Smooth muscle cell (in vitro differentiated cells): ENCODE data around the gene EMP1. TPM values are rescaled to one million over a fixed set of nuclear protein-coding genes. Genes with fewer than 3 reads are reported as not detected.
A peak's percentile ranks its signal among the peaks of the same experiment; 100 is the strongest.

Experiments
- DNase-seq: peaks from one replicate; lab custom pipeline; 2025; ENCODE audit not compliant: unreplicated experiment; lab: John Stamatoyannopoulos, UW
- H2AFZ ChIP-seq: fragments of 200-600 bp; sonication (generic); 2 replicates; pipeline ENCODE4 v1.6.0; 2016; ENCODE audit warnings: antibody characterized with exemption, low read depth, mild to moderate bottlenecking
- H3F3A ChIP-seq: fragments of 200-600 bp; sonication (generic); 2 replicates; pipeline ENCODE4 v1.6.0; 2017; ENCODE audit warnings: antibody characterized with exemption, low read depth
- H3K27ac ChIP-seq: fragments of 200-600 bp; sonication (generic); 2 replicates; pipeline ENCODE4 v1.5.1; 2016; ENCODE audit warnings: low read depth, mild to moderate bottlenecking
- H3K27me3 ChIP-seq: fragments of 200-600 bp; sonication (generic); 2 replicates; pipeline ENCODE4 v1.6.1; 2016; ENCODE audit warnings: low read depth, mild to moderate bottlenecking
- H3K36me3 ChIP-seq: fragments of 200-600 bp; sonication (generic); 2 replicates; pipeline ENCODE4 v1.5.1; 2016; ENCODE audit warnings: low read depth
- H3K4me1 ChIP-seq: fragments of 200-600 bp; sonication (generic); 2 replicates; pipeline ENCODE4 v1.5.1; 2016; ENCODE audit warnings: low read depth
- H3K4me2 ChIP-seq: fragments of 200-600 bp; sonication (generic); 2 replicates; pipeline ENCODE4 v1.6.0; 2016; ENCODE audit warnings: mild to moderate bottlenecking
- H3K4me3 ChIP-seq: fragments of 200-600 bp; sonication (generic); 2 replicates; pipeline ENCODE4 v1.5.1; 2016; ENCODE audit warnings: mild to moderate bottlenecking
- H3K79me2 ChIP-seq: fragments of 200-600 bp; sonication (generic); 2 replicates; pipeline ENCODE4 v1.6.0; 2016; ENCODE audit warnings: low read depth, mild to moderate bottlenecking
- H3K9ac ChIP-seq: fragments of 200-600 bp; sonication (generic); 2 replicates; pipeline ENCODE4 v1.6.0; 2016; ENCODE audit warnings: low read depth
- H3K9me3 ChIP-seq: fragments of 200-600 bp; sonication (generic); replicated peaks from 2 replicates; pipeline ENCODE4 v1.5.1; 2016; ENCODE audit warnings: low read depth
- H4K20me1 ChIP-seq: fragments of 200-600 bp; sonication (generic); 2 replicates; pipeline ENCODE4 v1.6.0; 2016; ENCODE audit warnings: low read depth
- WGBS: methylation state at CpG from one replicate; pipeline ENCODE4 v1.1.7; 2016; ENCODE audit warnings: low lambda C conversion rate; 5-methylcytosine and 5-hydroxymethylcytosine counted together
- polyA plus RNA-seq: library from polyadenylated mRNA; unstranded; fragments of >200 nt; fragmentation: Nextera tagmentation; extraction: Ambion mirVana; gene quantifications from 2 replicates; pipeline ENCODE4 v1.2.1, GENCODE V29; 2016
- total RNA-seq: library from RNA; depleted of rRNA; stranded (reverse); fragments of >200 nt; gene quantifications from 2 replicates; pipeline ENCODE4 v1.2.3, GENCODE V29; 2014
- TF ChIP-seq, protein P1 (sequence below): fragments of 200-600 bp; sonication (generic); IDR thresholded peaks from 2 replicates; pipeline ENCODE4 v1.5.1; 2017; ENCODE audit warnings: borderline replicate concordance, mild to moderate bottlenecking, antibody characterized with exemption; ENCODE audit not compliant: insufficient read depth, poor library complexity, severe bottlenecking

Gene EMP1, protein sequence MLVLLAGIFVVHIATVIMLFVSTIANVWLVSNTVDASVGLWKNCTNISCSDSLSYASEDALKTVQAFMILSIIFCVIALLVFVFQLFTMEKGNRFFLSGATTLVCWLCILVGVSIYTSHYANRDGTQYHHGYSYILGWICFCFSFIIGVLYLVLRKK
- total RNA-seq (52.0 and 53.0 TPM in 2 replicates), polyA plus RNA-seq (13.2 and 34.8 TPM in 2 replicates)

DNA sequence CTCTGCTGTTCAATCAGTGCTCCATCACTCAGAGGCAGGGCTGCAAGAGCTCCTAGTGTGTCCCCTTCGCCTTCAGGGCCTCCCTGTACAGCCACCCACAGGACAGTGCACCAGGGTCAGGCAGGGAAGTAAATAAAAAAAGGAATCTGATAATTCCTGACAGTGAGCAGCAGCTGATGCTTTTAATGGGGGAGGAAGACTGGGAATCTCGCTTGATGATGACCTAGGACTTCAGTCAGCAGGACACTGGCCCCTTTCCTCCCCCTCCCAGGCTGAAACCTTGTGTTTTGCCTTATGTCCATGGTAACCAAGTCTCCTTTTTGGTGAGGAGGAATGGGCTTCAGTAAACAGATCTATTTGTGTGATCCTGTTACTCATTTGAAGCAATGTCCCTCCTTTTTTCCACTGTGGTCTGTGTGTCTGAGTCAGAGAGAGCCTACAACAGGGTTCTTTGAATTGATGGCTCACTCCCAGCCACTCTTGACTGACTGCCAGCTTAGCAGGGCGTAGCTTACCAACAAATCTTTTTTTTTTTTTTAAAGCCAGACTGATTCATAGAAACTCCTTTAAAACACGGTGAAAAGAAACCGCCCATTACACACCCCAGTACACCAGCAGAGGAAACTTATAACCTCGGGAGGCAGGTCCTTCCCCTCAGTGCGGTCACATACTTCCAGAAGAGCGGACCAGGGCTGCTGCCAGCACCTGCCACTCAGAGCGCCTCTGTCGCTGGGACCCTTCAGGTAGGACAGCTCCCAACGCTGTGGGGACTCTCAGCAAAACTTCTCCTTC is at the start of gene EMP1:
TSS of gene EMP1 (plus strand) at position 597 of the 792 bp plus-strand sequence. CDS start 14,785 bp downstream, outside the sequence.
- Histone ChIP-seq H2AFZ (peak within 1 kb of the TSS; percentile 11), H4K20me1 (no peaks in the 10 kb centered on the region), H3K9ac (peak within 1 kb of the TSS; percentile 92), H3K9me3 (no peaks in the 10 kb centered on the region), H3F3A (peaks cover 19% of the 10 kb centered on the region), H3K36me3 (no peaks in the 10 kb centered on the region), H3K4me1 (peaks cover 34% of the 10 kb centered on the region), H3K27ac (peak within 1 kb of the TSS; percentile 98), H3K79me2 (peaks cover 6% of the 10 kb centered on the region), H3K4me2 (peak within 1 kb of the TSS; percentile 81), H3K4me3 (peak within 1 kb of the TSS; percentile 47), H3K27me3 (no peaks in the 10 kb centered on the region)
- TF ChIP-seq, protein P1, sequence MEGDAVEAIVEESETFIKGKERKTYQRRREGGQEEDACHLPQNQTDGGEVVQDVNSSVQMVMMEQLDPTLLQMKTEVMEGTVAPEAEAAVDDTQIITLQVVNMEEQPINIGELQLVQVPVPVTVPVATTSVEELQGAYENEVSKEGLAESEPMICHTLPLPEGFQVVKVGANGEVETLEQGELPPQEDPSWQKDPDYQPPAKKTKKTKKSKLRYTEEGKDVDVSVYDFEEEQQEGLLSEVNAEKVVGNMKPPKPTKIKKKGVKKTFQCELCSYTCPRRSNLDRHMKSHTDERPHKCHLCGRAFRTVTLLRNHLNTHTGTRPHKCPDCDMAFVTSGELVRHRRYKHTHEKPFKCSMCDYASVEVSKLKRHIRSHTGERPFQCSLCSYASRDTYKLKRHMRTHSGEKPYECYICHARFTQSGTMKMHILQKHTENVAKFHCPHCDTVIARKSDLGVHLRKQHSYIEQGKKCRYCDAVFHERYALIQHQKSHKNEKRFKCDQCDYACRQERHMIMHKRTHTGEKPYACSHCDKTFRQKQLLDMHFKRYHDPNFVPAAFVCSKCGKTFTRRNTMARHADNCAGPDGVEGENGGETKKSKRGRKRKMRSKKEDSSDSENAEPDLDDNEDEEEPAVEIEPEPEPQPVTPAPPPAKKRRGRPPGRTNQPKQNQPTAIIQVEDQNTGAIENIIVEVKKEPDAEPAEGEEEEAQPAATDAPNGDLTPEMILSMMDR: no peak
- 25% methylated on average over 11 of the region's 11 CpGs for WGBS
- DNase-seq: peak; percentile 56

DNA sequence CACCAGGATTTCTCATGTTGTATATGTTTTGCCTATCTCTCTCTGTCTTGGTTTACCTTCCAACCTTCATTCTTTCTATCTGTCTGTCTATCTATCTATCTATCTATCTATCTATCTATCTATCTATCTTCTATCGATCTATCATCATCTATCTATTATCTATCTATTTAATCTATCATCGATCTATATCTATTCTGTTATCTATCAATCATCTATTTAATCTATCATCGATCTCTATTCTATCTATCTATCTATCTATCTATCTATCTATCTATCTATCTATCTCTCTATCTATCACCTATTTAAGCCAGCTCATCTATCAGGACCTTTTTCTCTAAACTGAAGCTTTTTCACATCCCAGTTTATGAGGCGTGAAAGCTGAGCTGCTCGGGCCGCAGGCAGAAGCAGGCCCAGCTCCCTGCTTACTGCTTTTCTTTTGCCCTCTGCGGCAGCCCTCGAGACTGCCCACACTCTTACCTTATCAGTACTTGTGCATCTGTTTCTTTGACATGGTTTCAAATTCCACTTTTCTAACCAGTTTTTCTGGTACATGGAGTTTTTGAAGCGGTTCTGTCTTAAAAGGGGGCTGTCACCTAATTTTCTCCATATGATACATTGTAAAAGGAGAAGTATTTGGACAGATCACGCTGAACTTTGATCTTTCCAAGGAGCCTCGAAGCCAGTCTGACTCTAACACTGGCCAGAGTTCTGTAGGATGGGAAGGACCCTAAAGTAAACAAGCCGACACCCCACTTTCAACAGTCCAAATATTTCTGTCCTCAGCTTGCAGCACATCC is 48.6 kb upstream of the EMP1 start:
- no peak overlapping the region for H3K27ac ChIP-seq
- H2AFZ ChIP-seq: peak overlapping the region; percentile 55
- WGBS: 34% methylated on average over 12 of the region's 12 CpGs
- no peaks in the 10 kb centered on the region for H3K79me2 ChIP-seq
- peak overlapping the region; percentile 57 for H3K4me2 ChIP-seq
- DNase-seq: no peak
- no peaks in the 10 kb centered on the region for H3K27me3 ChIP-seq
- peaks cover 2% of the 10 kb centered on the region for H3F3A ChIP-seq
- H3K9me3 ChIP-seq: no peaks in the 10 kb centered on the region
- no peaks in the 10 kb centered on the region for H3K36me3 ChIP-seq
- H3K4me1 ChIP-seq: no peaks in the 10 kb centered on the region
- TF ChIP-seq, protein P1: no peak
- H3K4me3 ChIP-seq: no peak overlapping the region
- no peaks in the 10 kb centered on the region for H4K20me1 ChIP-seq
- no peak overlapping the region for H3K9ac ChIP-seq

DNA sequence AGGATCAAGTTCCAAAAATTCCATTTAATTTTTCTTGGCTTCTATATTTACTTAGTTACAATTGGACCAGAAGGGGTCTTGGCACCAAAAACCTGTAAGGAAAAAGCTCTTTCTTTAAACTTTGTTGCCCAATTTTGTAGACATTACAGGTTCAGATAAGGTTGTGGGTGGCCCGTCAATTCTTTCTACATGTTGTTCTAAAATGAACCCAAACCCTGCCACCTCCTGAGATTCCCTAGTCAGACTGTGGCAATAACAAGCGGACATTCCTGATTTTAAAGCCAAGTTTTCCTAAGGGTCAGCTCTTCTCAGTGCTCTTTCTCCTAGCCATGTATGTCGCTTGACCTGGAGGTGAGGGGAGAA is 48.1 kb upstream of the EMP1 start:
- no peak overlapping the region for H3K4me3 ChIP-seq
- H3K4me2 ChIP-seq: peak overlapping the region; percentile 57
- H4K20me1 ChIP-seq: no peaks in the 10 kb centered on the region
- H3K27me3 ChIP-seq: no peaks in the 10 kb centered on the region
- DNase-seq: no peak
- H3K9ac ChIP-seq: no peak overlapping the region
- H3K36me3 ChIP-seq: no peaks in the 10 kb centered on the region
- WGBS: 86% methylated on average over 3 of the region's 3 CpGs
- no peaks in the 10 kb centered on the region for H3K79me2 ChIP-seq
- no peaks in the 10 kb centered on the region for H3K4me1 ChIP-seq
- no peak overlapping the region for H2AFZ ChIP-seq
- H3K9me3 ChIP-seq: no peaks in the 10 kb centered on the region
- TF ChIP-seq, protein P1: no peak
- peaks cover 2% of the 10 kb centered on the region for H3F3A ChIP-seq
- H3K27ac ChIP-seq: no peak overlapping the region
